Measurements from ENCODE around the gene IRF4. TPM values are rescaled to one million over a fixed set of nuclear protein-coding genes. Genes with fewer than 3 reads are reported as not detected.
A peak's percentile ranks its signal among the peaks of the same experiment; 100 is the strongest.

IRF4 gene
- 0.44 and 0.53 TPM in 2 replicates for polyA plus RNA-seq (2013)

- H2AK5ac ChIP-seq (ENCODE audit: low read length): no peak within 1 kb of the TSS
- H3K18ac ChIP-seq (ENCODE audit: low read length): no peak within 1 kb of the TSS
- H4K8ac ChIP-seq (ENCODE audit: low read depth, low read length): no peak within 1 kb of the TSS
- no peaks in the 10 kb centered on the region for H3K36me3 ChIP-seq (ENCODE audit: control insufficient read depth in 1 of 2, insufficient read depth in 2 of 2, low read length in 2 of 2)
- no peak within 1 kb of the TSS for H2BK12ac ChIP-seq (ENCODE audit: low read length)
- H3K27ac ChIP-seq (ENCODE audit: low read depth, low read length): no peak within 1 kb of the TSS
- no peak within 1 kb of the TSS for H3K4ac ChIP-seq (ENCODE audit: low read depth, low read length)
- peak within 1 kb of the TSS; percentile 33 for H2AFZ ChIP-seq (ENCODE audit: insufficient read depth, low read length, poor library complexity)
- H4K91ac ChIP-seq (ENCODE audit: low read depth, low read length): no peak within 1 kb of the TSS
- no peak within 1 kb of the TSS for H4K12ac ChIP-seq (ENCODE audit: low read depth, low read length)
- H2BK5ac ChIP-seq (ENCODE audit: low read depth, low read length, poor library complexity): no peak within 1 kb of the TSS
- H3K27me3 ChIP-seq (ENCODE audit: insufficient read depth, low read length): peaks cover 41% of the 10 kb centered on the region
- WGBS (ENCODE audit: extremely low coverage, insufficient coverage, insufficient read length): no CpG with 5 or more reads among the region's 82 CpGs
- no peak within 1 kb of the TSS for H2BK120ac ChIP-seq (ENCODE audit: insufficient read depth, low read length, poor library complexity)
- H3K4me3 ChIP-seq (ENCODE audit: low read depth, low read length): peak within 1 kb of the TSS; percentile 52
- H3K23ac ChIP-seq (ENCODE audit: low read length): no peak within 1 kb of the TSS
- peaks cover 4% of the 10 kb centered on the region for H3K9me3 ChIP-seq (ENCODE audit: insufficient read depth, low read depth, low read length)
- H3K14ac ChIP-seq (ENCODE audit: low read length): no peak within 1 kb of the TSS
- no peak within 1 kb of the TSS for H3K9ac ChIP-seq (ENCODE audit: low read length)
- H3K79me2 ChIP-seq (ENCODE audit: control insufficient read depth, insufficient read depth, low read length, poor library complexity): no peaks in the 10 kb centered on the region
- DNase-seq: no peak
- H3K4me1 ChIP-seq (ENCODE audit: control insufficient read depth in 1 of 2, insufficient read depth in 2 of 2, low read length in 2 of 2): peaks cover 34 to 37% of the 10 kb centered on the region in 2 experiments
- H3K79me1 ChIP-seq (ENCODE audit: low read length): peaks cover 2% of the 10 kb centered on the region
- H3K4me2 ChIP-seq (ENCODE audit: low read length): peak within 1 kb of the TSS; percentile 68
Observed at GRCh38 chr6:391559-392440, at the start of gene IRF4. Gene IRF4 (plus strand): TSS chr6:391752. CDS start chr6:393153, 1,401 bp downstream.

- Histone ChIP-seq H4K91ac (ENCODE audit: low read depth, low read length) (no peak overlapping the region), H3K36me3 (ENCODE audit: control insufficient read depth in 1 of 2, insufficient read depth in 2 of 2, low read length in 2 of 2) (peaks cover 0 to 3% of the 10 kb centered on the region in 2 experiments), H3K79me2 (ENCODE audit: control insufficient read depth, insufficient read depth, low read length, poor library complexity) (no peaks in the 10 kb centered on the region), H3K18ac (ENCODE audit: low read length) (no peak overlapping the region), H4K12ac (ENCODE audit: low read depth, low read length) (no peak overlapping the region), H3K4ac (ENCODE audit: low read depth, low read length) (no peak overlapping the region), H3K27ac (ENCODE audit: low read depth, low read length) (no peak overlapping the region), H2BK5ac (ENCODE audit: low read depth, low read length, poor library complexity) (no peak overlapping the region), H3K4me2 (ENCODE audit: low read length) (no peak overlapping the region), H4K8ac (ENCODE audit: low read depth, low read length) (no peak overlapping the region), H3K23ac (ENCODE audit: low read length) (no peak overlapping the region), H3K27me3 (ENCODE audit: insufficient read depth, low read length) (no peaks in the 10 kb centered on the region), H2AK5ac (ENCODE audit: low read length) (no peak overlapping the region), H3K9ac (ENCODE audit: low read length) (no peak overlapping the region), H2AFZ (ENCODE audit: insufficient read depth, low read length, poor library complexity) (no peak overlapping the region), H3K79me1 (ENCODE audit: low read length) (no peaks in the 10 kb centered on the region), H3K4me3 (ENCODE audit: low read depth, low read length) (no peak overlapping the region), H3K9me3 (ENCODE audit: insufficient read depth, low read depth, low read length) (peaks cover 41% of the 10 kb centered on the region), H3K14ac (ENCODE audit: low read length) (no peak overlapping the region), H2BK120ac (ENCODE audit: insufficient read depth, low read length, poor library complexity) (no peak overlapping the region), H3K4me1 (ENCODE audit: control insufficient read depth in 1 of 2, insufficient read depth in 2 of 2, low read length in 2 of 2) (peaks cover 0 to 2% of the 10 kb centered on the region in 2 experiments), H2BK12ac (ENCODE audit: low read length) (no peak overlapping the region)
- WGBS (ENCODE audit: extremely low coverage, insufficient coverage, insufficient read length): no CpG with 5 or more reads among the region's 16 CpGs
- DNase-seq: no peak
Observed at GRCh38 chr6:341914-342831, 49.4 kb upstream of the IRF4 start.

GRCh38 chr6:342832-343179 is 48.7 kb upstream of the IRF4 start:
- H4K8ac ChIP-seq (ENCODE audit: low read depth, low read length): no peak overlapping the region
- no peak overlapping the region for H3K18ac ChIP-seq (ENCODE audit: low read length)
- no peak overlapping the region for H2BK120ac ChIP-seq (ENCODE audit: insufficient read depth, low read length, poor library complexity)
- H3K4me3 ChIP-seq (ENCODE audit: low read depth, low read length): no peak overlapping the region
- H4K91ac ChIP-seq (ENCODE audit: low read depth, low read length): no peak overlapping the region
- H4K12ac ChIP-seq (ENCODE audit: low read depth, low read length): no peak overlapping the region
- H3K23ac ChIP-seq (ENCODE audit: low read length): no peak overlapping the region
- H3K9me3 ChIP-seq (ENCODE audit: insufficient read depth, low read depth, low read length): peaks cover 44% of the 10 kb centered on the region
- no peak overlapping the region for H2BK5ac ChIP-seq (ENCODE audit: low read depth, low read length, poor library complexity)
- H3K36me3 ChIP-seq (ENCODE audit: control insufficient read depth in 1 of 2, insufficient read depth in 2 of 2, low read length in 2 of 2): peaks cover 0 to 3% of the 10 kb centered on the region in 2 experiments
- no CpG with 5 or more reads among the region's 8 CpGs for WGBS (ENCODE audit: extremely low coverage, insufficient coverage, insufficient read length)
- H3K4me2 ChIP-seq (ENCODE audit: low read length): no peak overlapping the region
- no peak overlapping the region for H2BK12ac ChIP-seq (ENCODE audit: low read length)
- no peaks in the 10 kb centered on the region for H3K79me1 ChIP-seq (ENCODE audit: low read length)
- H3K27ac ChIP-seq (ENCODE audit: low read depth, low read length): no peak overlapping the region
- H3K79me2 ChIP-seq (ENCODE audit: control insufficient read depth, insufficient read depth, low read length, poor library complexity): no peaks in the 10 kb centered on the region
- no peak for DNase-seq
- no peak overlapping the region for H2AK5ac ChIP-seq (ENCODE audit: low read length)
- no peak overlapping the region for H3K4ac ChIP-seq (ENCODE audit: low read depth, low read length)
- no peak overlapping the region for H3K14ac ChIP-seq (ENCODE audit: low read length)
- peaks cover 0 to under 1% of the 10 kb centered on the region in 2 experiments for H3K4me1 ChIP-seq (ENCODE audit: control insufficient read depth in 1 of 2, insufficient read depth in 2 of 2, low read length in 2 of 2)
- H3K9ac ChIP-seq (ENCODE audit: low read length): no peak overlapping the region
- H3K27me3 ChIP-seq (ENCODE audit: insufficient read depth, low read length): no peaks in the 10 kb centered on the region
- H2AFZ ChIP-seq (ENCODE audit: insufficient read depth, low read length, poor library complexity): no peak overlapping the region

- Histone ChIP-seq H2BK12ac (ENCODE audit: low read length) (no peak overlapping the region), H3K79me1 (ENCODE audit: low read length) (no peaks in the 10 kb centered on the region), H3K4me3 (ENCODE audit: low read depth, low read length) (peak overlapping the region; percentile 31)
Observed at GRCh38 chr6:343226-343935, 48.2 kb upstream of the IRF4 start.

More at GRCh38 chr6:343226-343935, 48.2 kb upstream of the IRF4 start:
- Histone ChIP-seq H3K4me1 (ENCODE audit: control insufficient read depth in 1 of 2, insufficient read depth in 2 of 2, low read length in 2 of 2) (no peaks in the 10 kb centered on the region), H3K9ac (ENCODE audit: low read length) (no peak overlapping the region), H3K27me3 (ENCODE audit: insufficient read depth, low read length) (no peaks in the 10 kb centered on the region), H3K79me2 (ENCODE audit: control insufficient read depth, insufficient read depth, low read length, poor library complexity) (no peaks in the 10 kb centered on the region), H3K9me3 (ENCODE audit: insufficient read depth, low read depth, low read length) (peaks cover 49% of the 10 kb centered on the region), H4K91ac (ENCODE audit: low read depth, low read length) (no peak overlapping the region), H3K4me2 (ENCODE audit: low read length) (no peak overlapping the region), H2BK120ac (ENCODE audit: insufficient read depth, low read length, poor library complexity) (no peak overlapping the region), H3K18ac (ENCODE audit: low read length) (no peak overlapping the region), H3K4ac (ENCODE audit: low read depth, low read length) (no peak overlapping the region), H2AFZ (ENCODE audit: insufficient read depth, low read length, poor library complexity) (no peak overlapping the region), H2BK5ac (ENCODE audit: low read depth, low read length, poor library complexity) (no peak overlapping the region), H4K8ac (ENCODE audit: low read depth, low read length) (no peak overlapping the region), H2AK5ac (ENCODE audit: low read length) (no peak overlapping the region), H3K36me3 (ENCODE audit: control insufficient read depth in 1 of 2, insufficient read depth in 2 of 2, low read length in 2 of 2) (peaks cover 3 to 7% of the 10 kb centered on the region in 2 experiments), H3K23ac (ENCODE audit: low read length) (no peak overlapping the region), H3K14ac (ENCODE audit: low read length) (no peak overlapping the region), H3K27ac (ENCODE audit: low read depth, low read length) (no peak overlapping the region), H4K12ac (ENCODE audit: low read depth, low read length) (no peak overlapping the region)
- no peak for DNase-seq
- no CpG with 5 or more reads among the region's 10 CpGs for WGBS (ENCODE audit: extremely low coverage, insufficient coverage, insufficient read length)

Data from trophoblast cell (in vitro differentiated cells and primary cell).